Measurements from ENCODE around the gene RPS3A.

- TF ChIP-seq CTCF (IDR thresholded peaks at IDR 0.05; ENCODE audit: insufficient read depth, low read length, poor library complexity, severe bottlenecking) (no peak), EZH2phosphoT487 (conservative IDR thresholded peaks at IDR 0.05; ENCODE audit: low read length) (no peak)
Measured at GRCh38 chr4:151093203-151093602, 6.2 kb upstream of the RPS3A start.
